Amniotic stem cell (primary cell): ENCODE measurements around the gene BTNL9.
"Not testable (repeated sequence)": the region's sequence is repeated elsewhere in the genome, so short reads cannot be mapped to it uniquely, and the experiment has no call there.

Experiments used
- DNase-seq: peaks from one replicate; lab custom pipeline; 2025; lab: John Stamatoyannopoulos, UW

Gene BTNL9

DNA sequence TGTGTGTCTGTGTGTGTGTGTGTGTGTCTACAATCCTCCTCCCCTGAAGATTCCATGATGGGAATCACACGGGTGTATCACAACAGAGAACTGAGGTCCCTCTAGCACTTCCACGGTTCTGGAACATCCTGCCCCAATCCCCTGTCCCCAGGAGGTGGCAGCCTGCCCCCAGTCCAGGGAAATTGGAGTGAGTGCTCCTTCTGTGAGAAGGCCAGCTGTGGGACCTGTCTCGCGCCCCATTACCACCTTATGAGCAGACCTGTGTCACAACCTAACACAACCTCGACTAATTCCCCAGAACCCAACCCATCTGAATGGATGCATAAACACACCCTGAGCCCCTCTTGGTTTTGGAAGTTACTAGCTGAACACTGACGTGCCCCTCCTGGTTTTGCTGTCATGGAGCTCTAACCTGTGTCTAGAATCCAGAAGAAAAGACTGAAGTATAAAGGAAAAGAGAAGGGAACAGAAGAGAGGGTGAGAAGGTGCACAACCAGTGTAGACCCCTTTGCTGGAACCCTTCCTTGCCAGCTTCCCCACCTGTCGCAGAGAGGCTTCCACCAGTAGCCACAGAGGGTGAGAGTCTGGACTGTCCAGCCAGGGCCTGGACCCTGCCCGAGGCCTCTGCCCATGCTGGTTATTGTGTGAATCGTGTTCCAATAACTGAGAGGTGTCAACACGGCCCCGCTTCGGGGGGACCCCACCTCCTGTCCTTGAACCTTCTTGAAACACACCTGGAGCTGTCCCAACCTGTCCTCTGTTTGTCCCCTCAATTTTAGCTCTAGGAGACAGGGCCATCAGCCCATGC is 3.4 kb downstream of the BTNL9 start:
- no peak for DNase-seq

DNA sequence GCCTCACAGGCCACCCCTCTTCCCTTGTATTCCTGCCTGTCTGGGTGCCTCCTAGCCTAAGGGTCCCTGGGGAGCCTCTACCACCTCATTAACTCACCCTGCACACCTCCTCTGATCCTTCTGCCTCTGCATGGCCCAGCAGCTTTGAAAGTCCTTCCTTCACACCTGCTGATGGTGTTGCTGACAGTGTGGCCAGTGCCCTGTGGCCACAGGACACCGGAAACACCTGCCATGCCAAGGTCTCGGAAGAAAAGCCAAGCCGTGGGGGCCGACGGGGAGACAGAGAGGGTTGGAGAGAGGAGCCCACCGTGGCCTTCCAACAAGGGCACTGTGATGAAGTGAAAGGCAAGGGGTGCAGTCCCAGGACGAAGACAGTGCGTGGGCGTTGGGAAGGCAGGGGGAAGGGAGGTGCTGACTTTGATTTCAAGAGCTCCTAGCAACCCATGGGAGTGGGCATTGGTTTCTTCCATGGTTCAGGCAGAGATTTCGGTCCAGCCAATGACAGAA is 4.1 kb downstream of the BTNL9 start:
- no peak for DNase-seq

DNA sequence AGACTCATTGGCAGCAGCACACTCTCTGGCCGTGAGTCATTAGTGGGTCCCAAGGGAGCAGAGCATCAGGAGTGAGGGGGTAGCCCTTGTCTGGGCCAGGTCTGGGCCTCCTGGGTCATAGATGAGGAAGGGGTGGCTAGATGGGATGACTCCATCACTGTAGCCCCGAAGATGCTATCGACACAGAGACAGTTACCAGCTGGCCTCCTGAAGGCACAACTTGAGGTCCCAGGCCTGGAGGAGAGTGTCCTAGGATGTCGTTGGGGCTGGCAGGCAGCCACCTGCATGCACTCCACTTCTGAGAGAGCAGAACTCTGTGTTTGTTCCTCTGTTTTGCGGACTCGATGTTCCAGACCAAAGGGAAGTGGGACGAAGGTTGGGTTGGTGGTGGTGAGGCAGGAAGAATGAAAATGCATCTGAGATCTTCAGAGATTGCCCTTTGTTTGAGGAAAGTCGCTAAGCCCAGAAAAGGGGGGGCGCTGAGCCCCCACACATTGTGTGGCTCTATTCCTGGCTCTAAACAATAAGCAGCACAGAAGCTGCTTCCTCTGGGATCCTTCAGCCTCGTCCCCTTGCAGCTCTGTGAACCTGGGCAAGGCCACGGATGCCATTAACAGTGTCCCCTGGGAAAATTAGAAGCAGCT is 4.7 kb downstream of the BTNL9 start:
- no peak for DNase-seq

DNA sequence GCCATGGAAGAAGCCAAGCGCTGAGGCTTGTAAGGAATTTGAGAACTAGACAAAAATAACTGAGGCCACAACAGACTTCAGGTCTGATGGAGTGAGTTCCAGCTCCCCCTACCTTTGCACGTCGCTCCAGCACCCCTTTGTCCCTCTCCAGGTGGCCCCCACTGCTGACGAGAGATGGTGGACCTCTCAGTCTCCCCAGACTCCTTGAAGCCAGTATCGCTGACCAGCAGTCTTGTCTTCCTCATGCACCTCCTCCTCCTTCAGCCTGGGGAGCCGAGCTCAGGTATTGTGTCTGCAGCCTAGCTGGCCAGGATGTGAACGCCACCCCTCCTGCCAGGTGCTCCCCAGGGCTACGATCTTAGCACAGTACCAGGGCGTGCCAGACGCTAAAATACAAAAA is 5.2 kb downstream of the BTNL9 start:
- DNase-seq: no peak

DNA sequence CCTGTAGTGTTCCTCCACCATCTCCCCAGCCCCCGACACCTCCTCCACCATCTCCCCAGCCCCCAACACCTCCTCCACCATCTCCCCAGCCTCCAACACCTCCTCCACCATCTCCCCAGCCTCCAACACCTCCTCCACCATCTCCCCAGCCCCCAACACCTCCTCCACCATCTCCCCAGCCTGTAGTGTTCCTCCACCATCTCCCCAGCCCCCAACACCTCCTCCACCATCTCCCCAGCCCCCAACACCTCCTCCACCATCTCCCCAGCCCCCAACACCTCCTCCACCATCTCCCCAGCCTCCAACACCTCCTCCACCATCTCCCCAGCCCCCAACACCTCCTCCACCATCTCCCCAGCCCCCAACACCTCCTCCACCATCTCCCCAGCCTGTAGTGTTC is 5.8 kb downstream of the BTNL9 start:
- DNase-seq: not testable (repeated sequence)

DNA sequence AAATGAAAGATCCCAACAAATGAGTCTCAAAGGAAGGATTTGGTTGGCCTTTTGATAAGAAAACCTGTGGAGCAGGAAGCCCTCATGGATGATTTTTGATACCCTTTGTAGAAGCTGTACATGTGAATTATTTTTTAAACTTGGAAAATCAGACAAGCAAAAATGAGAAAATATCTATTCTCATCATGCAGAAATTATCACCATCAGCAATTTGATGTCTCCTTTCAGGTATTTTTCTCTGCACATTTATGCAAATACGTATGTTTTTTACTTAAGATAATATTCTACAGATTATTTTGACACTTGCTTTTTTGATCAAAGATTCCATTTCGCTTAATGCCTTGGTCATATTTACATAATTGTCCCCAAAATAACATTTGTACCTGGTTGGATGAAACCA is 7.2 kb downstream of the BTNL9 start:
- DNase-seq: no peak

DNA sequence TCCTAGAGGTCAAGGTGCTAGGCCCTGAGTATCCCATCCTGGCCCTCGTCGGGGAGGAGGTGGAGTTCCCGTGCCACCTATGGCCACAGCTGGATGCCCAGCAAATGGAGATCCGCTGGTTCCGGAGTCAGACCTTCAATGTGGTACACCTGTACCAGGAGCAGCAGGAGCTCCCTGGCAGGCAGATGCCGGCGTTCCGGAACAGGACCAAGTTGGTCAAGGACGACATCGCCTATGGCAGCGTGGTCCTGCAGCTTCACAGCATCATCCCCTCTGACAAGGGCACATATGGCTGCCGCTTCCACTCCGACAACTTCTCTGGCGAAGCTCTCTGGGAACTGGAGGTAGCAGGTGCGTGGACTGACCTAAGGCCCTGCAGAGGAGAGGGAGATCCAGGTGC is 7.9 kb downstream of the BTNL9 start:
- DNase-seq: no peak

DNA sequence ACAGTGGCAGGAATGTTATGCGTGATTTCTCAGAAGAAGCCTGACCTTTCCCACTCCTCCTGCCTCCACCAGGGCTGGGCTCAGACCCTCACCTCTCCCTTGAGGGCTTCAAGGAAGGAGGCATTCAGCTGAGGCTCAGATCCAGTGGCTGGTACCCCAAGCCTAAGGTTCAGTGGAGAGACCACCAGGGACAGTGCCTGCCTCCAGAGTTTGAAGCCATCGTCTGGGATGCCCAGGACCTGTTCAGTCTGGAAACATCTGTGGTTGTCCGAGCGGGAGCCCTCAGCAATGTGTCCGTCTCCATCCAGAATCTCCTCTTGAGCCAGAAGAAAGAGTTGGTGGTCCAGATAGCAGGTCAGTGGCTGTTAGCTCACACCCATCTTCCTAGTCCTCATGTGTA is 9.9 kb downstream of the BTNL9 start:
- DNase-seq: no peak

DNA sequence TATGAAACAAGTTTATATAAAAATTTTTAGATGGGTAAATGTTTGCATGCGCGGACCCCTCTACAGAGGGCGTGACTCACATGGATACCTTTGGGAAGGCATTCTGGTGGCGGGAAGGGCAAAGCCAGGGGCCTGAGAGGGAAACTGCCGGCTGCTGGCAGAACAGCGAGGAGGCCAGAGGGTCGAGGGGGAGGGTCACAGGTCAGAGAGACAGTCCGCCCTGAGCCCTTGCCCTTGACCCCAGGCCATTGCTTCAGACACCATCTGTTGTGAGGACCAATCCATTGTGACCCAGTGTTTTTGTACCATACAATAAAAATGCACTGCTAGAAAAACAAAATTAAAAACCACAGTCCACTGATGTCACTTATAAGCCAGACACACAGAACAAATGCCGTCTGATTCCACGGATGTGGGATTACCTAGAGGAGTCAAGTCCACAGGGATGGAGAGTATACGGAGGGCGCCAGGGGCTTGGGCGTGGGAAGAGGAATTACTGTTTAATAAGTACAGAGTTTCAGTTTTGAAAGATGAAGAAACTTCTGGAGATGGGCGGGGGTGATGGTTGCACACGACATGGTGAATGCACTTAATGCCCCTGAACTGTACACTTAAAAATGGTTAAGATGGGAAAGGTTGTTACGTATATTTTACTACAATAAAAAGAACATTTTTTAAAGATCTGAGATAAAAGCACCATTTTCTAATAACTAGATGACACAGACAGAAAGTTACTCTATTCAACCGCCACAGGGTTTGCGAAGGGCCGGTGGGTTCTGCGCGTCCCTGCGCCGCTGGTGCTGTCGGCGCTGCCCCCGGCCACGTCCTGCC is 12.0 kb downstream of the BTNL9 start:
- DNase-seq: no peak

DNA sequence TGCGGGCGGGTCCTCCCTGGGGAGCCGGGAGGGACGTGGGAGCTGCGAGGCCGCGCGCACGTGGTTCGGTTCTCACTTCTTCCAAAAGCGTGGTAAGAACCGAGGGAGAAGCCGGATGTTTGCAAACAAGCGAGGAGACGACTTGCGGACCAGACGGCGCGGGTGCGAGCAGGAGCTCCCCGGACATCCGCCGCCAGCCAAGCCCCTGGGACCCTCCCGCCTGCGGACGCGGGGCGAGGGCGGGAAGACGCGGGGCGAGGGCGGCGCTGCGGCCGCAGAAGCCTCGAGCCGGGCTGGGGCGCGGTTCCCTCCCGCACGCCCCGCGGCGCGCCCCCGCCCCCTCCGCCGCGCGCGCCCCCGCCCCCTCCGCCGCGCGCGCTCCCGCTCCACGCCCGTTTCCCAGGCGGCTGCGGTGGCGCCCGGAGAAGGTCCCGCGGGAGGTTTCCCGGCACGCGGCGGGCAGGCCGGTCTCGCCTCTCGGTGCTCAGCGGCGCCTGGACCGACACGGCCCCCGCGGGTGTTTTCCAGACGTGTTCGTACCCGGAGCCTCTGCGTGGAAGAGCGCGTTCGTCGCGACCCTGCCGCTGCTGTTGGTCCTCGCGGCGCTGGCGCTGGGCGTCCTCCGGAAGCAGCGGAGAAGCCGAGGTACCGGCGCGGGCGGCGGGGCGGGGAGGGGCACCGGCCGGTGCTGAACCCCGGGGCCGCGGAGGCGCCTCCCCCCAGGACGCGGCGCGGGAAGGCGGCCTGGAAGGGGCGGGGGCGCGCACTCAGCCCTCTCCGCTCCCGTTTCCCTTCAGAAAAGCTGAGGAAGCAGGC is 12.8 kb downstream of the BTNL9 start:
- no peak for DNase-seq

DNA sequence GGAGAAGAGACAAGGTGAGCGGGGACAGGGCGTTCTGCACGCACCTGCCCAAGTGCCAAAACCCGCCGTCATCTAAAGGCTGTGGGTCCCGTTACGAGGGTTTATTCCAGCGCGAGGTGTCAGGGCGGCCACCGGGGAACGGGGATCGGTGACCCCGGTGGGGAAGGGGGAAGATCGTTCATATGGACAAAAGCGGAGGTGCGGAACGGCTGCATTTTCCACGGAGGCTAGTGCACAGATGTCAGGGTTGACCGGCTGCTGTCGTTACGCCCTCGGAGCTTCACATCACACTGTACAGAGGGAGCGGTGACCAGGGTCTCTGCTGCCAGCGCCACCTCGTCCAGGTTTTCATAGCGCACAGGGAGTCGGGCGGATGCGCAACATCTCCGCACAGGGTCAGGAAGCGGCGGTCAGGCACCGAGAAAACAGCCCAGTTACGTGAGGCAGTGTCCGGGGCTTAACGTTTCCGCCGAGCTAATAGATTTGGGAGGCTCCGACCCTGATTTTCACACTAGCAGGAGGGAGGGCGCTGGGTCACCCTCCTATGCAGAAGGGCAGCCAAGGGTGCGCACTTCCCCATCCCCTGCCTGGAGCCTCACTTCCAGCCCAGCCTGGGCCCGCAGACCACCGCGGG is 13.5 kb downstream of the BTNL9 start:
- DNase-seq: no peak

DNA sequence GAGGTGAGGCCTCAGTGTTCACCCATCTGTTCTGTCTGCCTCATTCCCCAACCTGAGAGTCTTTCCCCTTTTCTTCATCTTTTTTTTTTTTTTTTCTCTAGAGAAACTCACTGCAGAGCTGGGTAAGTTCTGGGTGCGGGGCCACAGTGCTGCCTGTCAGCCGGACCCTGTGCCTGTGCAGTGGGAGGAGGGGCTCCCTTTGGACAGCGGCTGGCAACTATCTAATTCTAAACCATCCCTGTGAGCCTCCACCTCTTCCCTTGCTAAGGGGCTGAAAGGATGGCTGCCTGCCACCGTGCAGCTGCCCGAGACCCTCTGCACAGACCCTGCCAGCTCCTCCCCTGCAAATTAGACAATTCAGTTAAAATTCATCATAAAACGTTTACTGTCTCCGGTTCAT is 14.1 kb downstream of the BTNL9 start:
- no peak for DNase-seq

DNA sequence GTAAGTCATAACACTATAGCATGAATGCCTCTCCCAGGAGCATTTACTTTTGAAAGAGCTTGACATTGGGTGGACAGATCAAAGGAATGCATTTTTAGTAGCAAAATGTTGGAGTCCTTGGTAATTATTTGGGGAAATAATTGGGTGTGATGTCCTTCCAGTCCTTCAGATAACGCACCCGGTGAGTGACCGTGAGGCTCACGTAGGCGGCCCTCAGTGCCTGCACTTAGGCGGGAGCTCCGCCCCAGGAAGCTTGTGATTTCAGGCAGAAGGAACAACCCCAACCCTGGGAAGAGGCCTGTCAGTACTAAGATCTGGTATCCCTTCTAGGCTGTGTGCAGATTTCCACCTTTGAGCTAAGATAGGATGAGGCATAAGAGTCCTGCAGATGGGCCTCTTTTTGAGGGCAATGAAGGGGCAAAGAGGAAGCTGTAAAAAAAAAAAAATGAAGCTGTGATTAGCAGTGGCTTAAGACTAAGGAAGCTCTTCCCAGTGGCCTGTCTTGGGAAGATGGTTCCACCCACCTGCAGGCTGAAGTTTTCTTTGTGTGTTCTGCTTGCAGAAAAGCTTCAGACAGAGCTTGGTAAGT is 14.9 kb downstream of the BTNL9 start:
- DNase-seq: no peak

DNA sequence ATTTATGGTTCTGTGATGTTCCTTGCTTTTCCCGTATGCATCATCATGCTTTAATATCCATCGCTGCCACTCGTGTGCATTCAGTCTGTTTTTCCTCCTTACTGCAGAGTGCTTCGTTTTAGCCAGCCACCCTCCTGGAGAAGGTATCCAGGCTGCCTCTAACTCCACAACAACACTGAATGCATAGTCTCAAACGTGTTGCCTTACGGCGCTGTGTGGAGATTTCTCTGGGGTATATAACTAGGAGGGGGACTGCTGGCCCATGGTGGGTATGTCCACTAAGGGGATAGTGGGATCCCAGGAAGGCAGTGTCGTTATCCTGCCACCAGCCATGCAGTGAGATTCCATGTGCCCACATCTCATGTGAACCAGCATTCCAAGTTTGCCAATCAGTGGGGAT is 16.4 kb downstream of the BTNL9 start:
- DNase-seq: no peak

DNA sequence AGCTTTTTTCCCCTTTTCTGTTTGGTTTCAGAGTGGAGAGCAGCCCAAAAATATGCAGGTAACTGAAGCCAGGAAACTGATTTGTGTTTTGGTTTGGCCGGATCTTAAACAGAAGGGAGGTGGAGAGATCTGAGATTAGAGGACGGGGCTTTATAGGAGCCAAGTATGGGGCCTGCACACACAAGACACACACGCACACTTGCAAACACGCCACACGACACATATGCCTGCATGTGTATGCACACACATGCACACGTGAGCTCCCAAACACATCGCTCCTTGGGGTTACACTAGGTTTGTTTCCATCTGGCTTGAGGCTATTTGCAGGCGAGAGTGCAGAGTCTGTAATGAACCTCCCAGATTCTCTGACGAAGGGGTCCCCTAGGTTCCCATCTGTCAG is 18.3 kb downstream of the BTNL9 start:
- no peak for DNase-seq

DNA sequence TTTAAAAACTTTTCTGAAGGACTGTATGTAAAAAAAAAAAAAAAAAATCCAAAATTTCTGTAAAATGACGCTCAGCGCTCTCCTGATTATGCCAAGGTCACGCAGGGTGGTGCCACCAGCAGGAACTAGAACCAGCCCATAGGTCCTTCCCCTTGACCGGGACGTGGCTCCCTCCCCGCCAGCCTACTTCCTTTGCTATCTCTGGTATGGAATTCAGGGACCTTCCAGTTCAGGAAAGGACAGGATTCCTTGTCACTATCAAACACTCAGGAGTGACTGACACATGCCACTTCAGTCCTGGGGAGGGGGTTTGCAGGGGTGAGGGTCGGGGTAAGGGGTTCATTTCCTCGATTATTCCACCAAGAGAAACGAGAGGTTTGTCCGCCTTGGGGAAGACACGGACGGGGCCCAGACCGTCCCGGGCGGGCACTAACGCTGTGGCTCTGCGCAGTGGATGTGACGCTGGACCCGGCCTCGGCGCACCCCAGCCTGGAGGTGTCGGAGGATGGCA is 18.8 kb downstream of the BTNL9 start:
- no peak for DNase-seq

DNA sequence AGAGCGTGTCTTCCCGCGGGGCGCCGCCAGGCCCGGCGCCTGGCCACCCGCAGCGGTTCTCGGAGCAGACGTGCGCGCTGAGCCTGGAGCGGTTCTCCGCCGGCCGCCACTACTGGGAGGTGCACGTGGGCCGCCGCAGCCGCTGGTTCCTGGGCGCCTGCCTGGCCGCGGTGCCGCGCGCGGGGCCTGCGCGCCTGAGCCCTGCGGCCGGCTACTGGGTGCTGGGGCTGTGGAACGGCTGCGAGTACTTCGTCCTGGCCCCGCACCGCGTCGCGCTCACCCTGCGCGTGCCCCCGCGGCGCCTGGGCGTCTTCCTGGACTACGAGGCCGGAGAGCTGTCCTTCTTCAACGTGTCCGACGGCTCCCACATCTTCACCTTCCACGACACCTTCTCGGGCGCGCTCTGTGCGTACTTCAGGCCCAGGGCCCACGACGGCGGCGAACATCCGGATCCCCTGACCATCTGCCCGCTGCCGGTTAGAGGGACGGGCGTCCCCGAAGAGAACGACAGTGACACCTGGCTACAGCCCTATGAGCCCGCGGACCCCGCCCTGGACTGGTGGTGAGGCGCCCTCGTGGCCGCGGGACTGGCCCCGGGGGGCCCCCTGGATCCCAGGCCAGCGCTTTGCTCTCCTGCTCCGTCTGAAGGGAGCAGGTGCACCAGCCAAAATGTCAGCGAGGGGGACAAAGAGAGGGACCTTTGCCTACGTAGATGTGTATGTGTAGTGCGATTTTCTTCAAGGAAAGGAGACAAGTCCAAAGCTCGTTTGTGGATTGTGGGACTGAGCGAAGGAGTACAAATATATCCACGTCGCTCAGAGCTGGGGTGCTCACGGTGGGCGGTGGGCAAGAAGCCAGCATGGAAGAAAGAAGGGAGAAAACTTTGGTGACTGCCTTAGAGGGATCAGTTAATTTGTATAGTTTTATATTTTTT is 19.5 kb downstream of the BTNL9 start:
- no peak for DNase-seq

DNA sequence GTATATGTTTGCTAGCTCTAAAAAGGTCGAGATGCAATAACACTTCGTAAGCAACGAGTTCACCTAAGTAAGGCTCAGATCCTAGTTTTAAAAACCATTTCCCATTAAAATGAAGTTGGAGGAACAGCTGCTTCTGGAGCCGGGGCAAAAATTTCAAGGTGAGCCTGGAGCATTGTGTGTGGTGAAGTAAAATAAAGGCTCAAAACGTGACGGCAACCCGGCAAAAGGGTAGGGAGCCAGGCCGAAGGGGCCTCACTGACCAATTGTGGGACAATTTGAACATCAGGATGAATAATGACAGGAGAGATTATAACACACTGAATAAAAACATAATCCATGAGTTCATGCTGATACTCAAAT is 20.1 kb downstream of the BTNL9 start:
- DNase-seq: no peak

DNA sequence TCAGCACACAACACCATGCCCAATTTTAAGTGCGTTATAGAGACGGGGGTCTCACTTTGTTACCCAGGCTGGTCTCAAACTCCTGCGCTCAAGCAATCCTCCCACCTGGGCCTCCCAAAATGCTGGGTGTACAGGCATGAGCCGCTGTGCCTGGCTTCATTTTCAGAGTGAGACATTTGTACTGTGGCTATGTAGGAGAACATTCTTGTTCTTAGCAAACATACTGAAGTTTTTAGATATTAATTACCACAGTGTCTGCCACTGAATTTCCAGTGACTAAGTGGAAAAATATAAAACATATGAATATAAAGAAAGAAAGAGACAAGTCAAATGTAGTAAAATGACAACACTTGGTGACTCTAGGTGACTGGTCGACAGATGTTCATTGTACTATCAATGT is 20.9 kb downstream of the BTNL9 start:
- DNase-seq: no peak

DNA sequence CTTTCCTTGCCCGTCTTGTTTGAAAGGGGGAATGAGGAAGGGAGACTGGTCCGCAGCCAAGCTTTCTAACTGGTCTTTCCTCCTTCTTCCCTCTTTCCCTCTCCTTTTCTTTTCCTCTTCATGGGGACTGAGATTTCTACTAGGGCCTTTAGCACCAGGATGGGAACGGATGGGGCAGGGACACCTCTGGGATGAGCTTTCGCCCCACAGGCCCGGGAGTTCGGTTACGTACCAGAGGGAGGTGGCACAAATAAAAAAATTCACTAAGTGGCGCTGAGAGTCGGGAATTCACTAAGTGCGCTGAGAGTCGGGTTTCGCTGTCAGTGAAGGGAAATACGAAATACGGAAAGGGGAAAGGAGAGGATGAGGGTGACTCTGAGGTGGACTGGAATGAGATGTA is 21.6 kb downstream of the BTNL9 start:
- no peak for DNase-seq
